Activated T-helper 1 cell treated with anti-CD3 and anti-CD28 coated beads, Interleukin-2, amount 50 U/mL, for 16 hours (primary cell): ENCODE results near the gene HMGXB4.
"Not testable (repeated sequence)": the region's sequence is repeated elsewhere in the genome, so short reads cannot be mapped to it uniquely, and the experiment has no call there.

ENCODE experiments used
- DNase-seq, 2 donors: peaks; one replicate each; pipeline ENCODE4 v3.0.0-alpha.2; 2020; ENCODE audit warnings: low read depth in 1 of 2, low spot score in 1 of 2

HMGXB4 gene

GRCh38 chr22:35257321-35258190, at the start of gene HMGXB4:
HMGXB4 (plus strand) TSS chr22:35257493; CDS start chr22:35262391, 4,898 bp downstream.
- DNase-seq: peak; percentile 72 to 78

GRCh38 chr22:35208003-35208402, 49.3 kb upstream of the HMGXB4 start:
- DNase-seq: no peak

DNA sequence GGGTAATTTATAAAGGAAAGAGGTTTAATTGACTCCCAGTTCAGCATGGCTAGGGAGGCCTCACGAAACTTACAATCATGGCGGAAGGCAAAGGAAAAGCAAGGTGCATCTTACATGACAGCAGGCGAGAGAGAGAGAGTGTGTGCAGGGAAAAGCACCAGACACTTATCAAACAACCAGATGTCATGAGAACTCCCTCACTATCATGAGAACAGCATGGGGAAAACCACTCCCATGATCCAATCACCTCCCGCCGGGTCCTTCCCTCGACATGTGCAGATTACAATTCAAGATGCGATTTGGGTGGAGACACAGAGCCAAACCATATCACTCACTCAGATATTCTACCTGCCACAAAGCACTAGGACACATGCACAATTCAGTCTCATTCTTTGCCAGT, 48.1 kb upstream of the HMGXB4 start:
- no peak for DNase-seq

DNA sequence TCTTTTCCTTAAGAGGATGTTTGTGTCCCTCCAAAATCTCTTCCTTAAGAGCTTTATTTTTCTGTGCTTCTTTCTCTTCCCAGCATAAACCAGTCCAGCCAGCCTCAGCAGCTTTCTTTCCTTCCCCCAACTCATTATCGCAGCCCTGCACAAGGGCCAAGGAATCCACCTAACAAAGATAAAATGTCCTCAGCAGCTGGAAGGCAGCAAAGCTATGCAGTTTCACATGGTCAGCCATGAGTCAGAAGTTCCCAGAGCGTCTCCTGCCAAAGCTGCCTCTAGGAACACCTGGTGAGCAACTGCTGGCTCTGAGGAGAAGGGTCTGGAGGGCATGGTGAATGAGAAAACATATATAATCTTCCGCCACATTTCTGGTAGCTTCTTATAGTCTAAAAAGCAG, 45.3 kb upstream of the HMGXB4 start:
- DNase-seq: no peak

- DNase-seq: no peak
Observed at GRCh38 chr22:35212996-35213395, 44.3 kb upstream of the HMGXB4 start.

GRCh38 chr22:35214968-35215367, 42.3 kb upstream of the HMGXB4 start:
- DNase-seq: no peak

- DNase-seq: no peak
Observed at GRCh38 chr22:35215993-35216392, 41.3 kb upstream of the HMGXB4 start.

- DNase-seq: no peak
Observed at GRCh38 chr22:35217527-35217926, 39.8 kb upstream of the HMGXB4 start.

DNA sequence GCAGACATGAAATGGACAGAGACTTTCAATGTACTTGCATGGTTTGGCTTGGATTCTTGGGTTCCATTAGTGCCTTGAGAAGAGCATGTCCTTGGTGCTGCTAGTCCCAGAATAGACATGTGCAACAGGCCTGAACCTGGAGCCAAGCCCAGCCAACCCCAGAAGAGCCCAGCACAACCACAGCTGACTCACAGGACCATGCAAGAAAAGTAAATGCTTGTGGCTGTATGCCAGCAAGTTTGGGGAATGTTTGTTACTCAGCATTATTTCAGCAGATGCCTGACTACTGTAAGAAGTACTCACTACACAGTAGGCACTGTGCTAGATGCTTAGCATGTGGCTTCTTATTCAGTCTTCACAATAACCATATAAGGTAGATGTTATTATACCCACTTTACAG, 39.2 kb upstream of the HMGXB4 start:
- DNase-seq: no peak

DNA sequence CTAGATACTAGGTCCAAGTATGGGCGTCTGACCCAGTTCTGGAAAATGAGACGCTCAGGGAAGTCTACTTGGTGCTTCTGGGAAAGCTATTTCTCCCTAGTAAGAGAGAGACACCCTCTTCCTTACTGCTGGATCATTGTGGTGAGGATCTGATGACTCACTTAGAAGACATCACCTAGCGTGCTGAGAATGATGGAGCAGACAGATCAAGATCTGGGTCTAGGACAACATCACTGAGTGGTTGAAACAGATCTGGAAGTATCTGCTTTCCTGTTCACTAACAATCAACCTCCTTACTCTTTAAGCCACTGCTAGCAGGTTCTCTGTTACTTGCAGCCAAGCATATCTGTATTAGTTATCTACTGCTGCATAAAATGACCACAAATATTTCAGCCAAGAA, 38.3 kb upstream of the HMGXB4 start:
- no peak for DNase-seq

- no peak for DNase-seq
Observed at GRCh38 chr22:35220221-35220620, 37.1 kb upstream of the HMGXB4 start.

- no peak for DNase-seq
Observed at GRCh38 chr22:35225010-35225409, 32.3 kb upstream of the HMGXB4 start.

- DNase-seq: no peak
Observed at GRCh38 chr22:35226958-35227647, 30.2 kb upstream of the HMGXB4 start.

GRCh38 chr22:35229865-35230264, 27.4 kb upstream of the HMGXB4 start:
- DNase-seq: no peak

DNA sequence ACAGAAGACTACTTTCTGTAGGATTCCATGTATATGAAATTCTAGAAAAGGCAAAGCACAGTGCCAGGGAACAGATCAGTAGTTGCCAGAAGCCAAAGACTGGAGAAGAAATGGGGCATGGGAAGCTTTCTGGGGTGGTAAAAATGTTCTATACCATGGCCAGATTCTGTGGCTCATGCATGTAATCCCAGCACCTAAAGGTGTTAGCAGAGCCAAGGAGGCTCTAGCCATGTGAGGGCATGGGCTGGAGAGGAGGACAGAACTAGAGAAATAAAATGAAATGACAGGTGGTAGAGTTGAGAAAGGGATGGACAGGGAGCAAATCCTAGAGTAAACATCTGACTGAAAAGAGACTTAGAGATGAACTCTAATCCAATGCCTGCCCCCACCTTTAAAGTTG, 26.9 kb upstream of the HMGXB4 start:
- DNase-seq: no peak

GRCh38 chr22:35230839-35231584, 26.3 kb upstream of the HMGXB4 start:
- DNase-seq: no peak

- peak; percentile 40 to 47 for DNase-seq
Observed at GRCh38 chr22:35231585-35232084, 25.7 kb upstream of the HMGXB4 start.

- not testable (repeated sequence) for DNase-seq
Observed at GRCh38 chr22:35238749-35239148, 18.5 kb upstream of the HMGXB4 start.

DNA sequence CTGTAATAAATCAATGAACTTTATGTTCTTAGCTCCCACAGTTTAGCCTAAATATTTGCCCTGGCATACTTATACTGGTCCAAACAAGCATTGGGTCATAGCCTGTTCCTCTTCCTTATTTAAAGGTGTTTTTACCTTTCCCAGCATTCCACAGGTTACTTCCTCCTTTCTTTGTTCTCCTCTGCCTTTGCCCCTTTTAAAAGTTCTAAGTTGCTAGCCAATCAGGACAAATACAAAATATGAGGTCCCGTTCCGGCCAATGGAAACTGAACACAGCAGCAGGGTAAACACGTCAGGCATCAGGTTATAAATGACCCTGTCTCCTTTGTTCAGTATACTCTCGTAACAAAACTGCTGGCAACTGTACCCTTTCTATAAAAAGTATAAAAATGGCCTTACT, 12.8 kb upstream of the HMGXB4 start:
- DNase-seq: not testable (repeated sequence)

GRCh38 chr22:35250156-35250555, 7.1 kb upstream of the HMGXB4 start:
- no peak for DNase-seq

DNA sequence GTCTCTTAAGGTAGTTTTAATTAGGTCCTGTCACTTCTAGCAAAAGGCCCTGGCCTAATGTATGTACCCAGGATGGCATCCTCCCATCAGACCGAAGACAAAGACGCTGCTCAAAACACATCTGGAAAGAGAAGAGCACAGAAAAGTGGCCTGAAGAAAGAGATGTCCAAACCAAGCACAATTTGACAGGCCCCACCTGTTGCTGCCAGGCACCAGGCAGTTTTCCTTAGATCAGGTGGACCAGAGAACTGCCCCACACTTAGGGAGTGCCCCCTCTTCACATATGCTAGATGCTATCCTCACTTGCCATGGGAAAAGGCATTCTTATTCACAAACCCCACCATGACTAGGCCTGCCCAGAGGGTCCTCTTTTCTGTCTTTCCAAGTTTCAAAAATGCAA, 3.3 kb upstream of the HMGXB4 start:
- no peak for DNase-seq

- DNase-seq: no peak
Observed at GRCh38 chr22:35257002-35257320, 332 bp upstream of the HMGXB4 start.
